GM13976 (cell line): ENCODE measurements around the gene TRIP13.

Experiments used
- DNase-seq: peaks from one replicate; pipeline ENCODE4 v3.0.0; 2012; ENCODE audit warnings: low spot score
- CTCF ChIP-seq: IDR thresholded peaks from 2 replicates; pipeline ENCODE4 v1.5.1; 2012; ENCODE audit warnings: borderline replicate concordance, mild to moderate bottlenecking; ENCODE audit not compliant: insufficient read depth; ENCODE audit errors: extremely low read depth, missing control alignments, control extremely low read depth
- in situ Hi-C: fragments of 300-500 bp; cut with MboI; formaldehyde crosslinking; loops from one replicate; pipeline ENCODE4 v1.12.0; 2022; ENCODE audit warnings: low sequenced_read_pairs, mixed read lengths, inconsistent platforms; ENCODE audit not compliant: unreplicated experiment

The TRIP13 gene

GRCh38 chr5:944621-944927, 51.9 kb downstream of the TRIP13 start:
- TF ChIP-seq CTCF, result no peak
- in situ Hi-C loops, result no loop called here
- no peak for DNase-seq

- in situ Hi-C loops, result no loop called here
- no peak for TF ChIP-seq CTCF
- DNase-seq, result no peak
Observed at GRCh38 chr5:944992-945685, 52.5 kb downstream of the TRIP13 start.

GRCh38 chr5:945691-946551, 53.2 kb downstream of the TRIP13 start:
- DNase-seq, result no peak
- no peak for TF ChIP-seq CTCF
- in situ Hi-C loops, result no loop called here

- DNase-seq, result no peak
- TF ChIP-seq CTCF, result no peak
- in situ Hi-C loops, result no loop called here
Observed at GRCh38 chr5:946720-947625, 54.3 kb downstream of the TRIP13 start.

- no peak for DNase-seq
- no peak for TF ChIP-seq CTCF
- in situ Hi-C loops, result no loop called here
Observed at GRCh38 chr5:947626-948471, 55.2 kb downstream of the TRIP13 start.
